Measurements from ENCODE around the gene PLOD1.
"Not testable (repeated sequence)": the region's sequence is repeated elsewhere in the genome, so short reads cannot be mapped to it uniquely, and the experiment has no call there.

PLOD1 gene

DNA sequence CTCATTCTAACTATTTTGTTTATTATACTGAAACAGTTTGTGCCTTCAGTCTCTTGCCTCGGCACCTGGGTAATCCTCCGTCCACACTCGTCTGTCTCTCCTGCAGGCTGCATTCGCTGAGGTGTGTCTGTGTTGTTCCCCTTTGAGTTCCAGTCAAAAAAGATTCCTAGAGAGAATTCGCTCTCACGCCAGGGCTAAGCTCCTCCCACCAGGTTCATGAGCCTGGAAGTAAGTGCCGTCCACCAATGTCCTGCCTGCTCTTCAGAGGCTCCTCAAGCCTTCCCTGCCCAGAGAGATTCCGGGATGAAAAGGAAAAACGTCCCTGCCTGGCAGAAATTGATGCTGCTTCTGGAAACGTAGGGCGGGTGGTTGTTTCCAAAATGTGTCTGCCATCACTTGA, 21.2 kb upstream of the PLOD1 start:
- DNase-seq: no peak

DNA sequence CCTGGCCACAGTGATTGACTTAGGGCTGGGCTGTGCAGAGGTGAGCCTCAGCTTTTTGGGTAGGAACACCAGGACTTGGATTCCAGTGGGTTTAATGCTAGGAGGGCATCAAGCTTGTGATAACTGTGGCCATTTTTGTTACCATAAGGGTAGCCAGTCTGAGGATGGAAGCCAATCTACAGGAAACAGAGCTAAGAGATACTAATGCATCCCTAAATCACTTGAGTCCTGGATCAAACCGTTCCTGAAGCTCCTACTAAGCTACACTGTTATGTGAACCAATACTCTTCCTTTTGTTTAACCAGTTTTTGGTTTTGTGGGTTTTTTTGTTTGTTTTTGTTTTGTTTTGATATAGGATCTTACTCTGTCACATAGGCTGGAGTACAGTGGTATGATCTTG, 20.5 kb upstream of the PLOD1 start:
- no peak for DNase-seq

DNA sequence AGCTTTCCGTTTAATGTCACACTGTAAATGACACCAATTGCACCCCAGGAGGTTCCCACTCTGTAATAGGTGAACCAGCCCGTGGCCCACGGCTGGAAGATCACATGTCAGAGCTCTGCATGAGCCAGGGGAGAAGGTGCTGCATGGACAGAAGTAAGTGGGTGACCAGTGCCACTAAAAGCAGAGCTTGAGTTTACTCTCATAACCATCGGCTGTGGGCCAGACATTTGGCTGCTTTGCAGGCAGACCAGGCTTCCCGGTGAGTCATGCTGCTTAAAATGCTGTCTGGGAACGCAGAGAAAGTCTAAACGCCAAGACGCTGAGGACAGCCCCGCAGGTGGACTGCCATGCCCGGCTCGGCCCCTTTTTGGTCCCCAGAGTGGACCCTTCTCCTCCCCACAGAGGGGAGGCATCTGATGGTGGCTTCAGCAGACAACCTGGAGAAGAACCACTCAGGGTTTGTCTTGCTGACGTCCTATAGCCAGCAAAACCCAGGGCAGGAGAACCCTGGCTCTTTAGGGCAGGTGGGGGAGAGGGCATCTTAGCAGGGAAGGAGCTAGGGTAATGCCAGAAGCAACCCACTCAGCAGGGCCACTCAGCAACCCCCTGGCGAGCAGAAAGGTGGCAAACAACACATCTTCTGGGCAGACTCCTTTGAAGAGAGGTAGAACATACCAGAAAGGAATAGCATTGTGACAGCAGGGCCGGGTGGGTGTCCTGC, 15.6 kb upstream of the PLOD1 start:
- no peak for DNase-seq

DNA sequence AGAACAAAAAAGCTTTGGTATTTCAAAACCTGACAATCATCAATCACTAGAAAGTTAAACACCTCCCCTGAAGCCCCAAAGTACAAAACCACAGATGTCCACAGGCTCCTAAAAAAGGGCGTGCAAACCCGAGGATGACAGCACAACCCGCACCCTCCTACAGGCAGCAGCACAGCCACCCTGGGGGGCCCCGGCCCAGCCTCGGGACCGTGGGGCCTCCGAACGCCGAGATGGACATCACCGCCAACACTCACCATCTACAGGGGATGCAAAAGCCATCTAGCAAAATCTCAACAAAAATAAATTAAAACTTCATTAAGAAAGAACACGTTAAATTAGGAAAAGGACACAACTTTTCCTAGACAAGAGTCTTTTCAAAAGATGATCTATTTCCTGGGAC, 14.9 kb upstream of the PLOD1 start:
- DNase-seq: no peak

DNA sequence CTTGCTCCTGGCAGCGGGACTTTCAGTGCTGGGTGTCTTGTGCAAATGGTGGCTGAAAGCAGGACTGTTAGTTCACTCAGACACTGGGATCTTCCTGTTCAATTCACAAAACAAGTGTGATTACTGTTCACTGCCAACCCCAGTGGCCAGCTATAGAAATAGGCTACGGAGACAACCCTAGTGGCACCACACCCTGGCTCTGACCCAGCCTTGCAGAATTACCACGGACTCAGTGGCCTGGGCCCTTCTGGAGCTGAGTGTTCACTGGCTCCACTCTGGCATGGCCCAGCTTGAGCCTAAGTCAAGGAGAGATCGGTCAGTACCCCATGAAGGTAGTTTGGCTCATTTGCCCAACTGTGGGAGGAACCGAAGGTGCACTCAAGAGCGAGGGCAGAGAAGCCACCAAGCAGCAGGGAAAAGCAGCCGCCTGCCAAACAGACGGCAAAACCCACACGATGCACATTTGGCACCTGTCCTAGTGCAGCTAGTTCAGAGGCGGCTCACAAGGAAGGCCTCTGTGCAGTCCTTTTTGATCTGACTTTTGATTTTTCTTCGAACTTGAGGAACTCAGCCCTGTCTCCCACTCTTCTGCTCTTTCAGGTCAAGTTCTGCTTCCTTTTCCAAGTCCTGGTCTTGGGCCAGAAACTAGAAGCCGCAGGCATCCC, 14.1 kb upstream of the PLOD1 start:
- no peak for DNase-seq

DNA sequence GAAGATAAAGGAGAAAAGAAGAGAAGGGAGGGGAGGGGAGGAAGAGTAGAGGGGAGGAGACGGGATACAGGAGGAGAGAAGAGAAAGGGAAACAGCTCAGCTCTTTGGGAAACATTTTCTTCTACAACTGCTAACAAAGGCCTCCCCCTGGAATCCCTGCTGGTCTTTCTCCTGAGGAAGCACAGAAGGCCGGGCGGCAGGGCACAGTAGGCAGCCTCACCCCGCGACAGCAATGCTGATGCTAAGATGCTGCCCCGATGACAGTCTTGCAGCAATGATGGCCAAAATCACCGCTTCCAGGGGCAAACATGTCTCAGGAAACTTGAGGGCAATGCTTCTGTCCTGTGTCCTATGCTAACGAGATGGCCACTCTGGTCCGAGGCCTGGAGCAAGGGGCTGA, 13.5 kb upstream of the PLOD1 start:
- DNase-seq: no peak

DNA sequence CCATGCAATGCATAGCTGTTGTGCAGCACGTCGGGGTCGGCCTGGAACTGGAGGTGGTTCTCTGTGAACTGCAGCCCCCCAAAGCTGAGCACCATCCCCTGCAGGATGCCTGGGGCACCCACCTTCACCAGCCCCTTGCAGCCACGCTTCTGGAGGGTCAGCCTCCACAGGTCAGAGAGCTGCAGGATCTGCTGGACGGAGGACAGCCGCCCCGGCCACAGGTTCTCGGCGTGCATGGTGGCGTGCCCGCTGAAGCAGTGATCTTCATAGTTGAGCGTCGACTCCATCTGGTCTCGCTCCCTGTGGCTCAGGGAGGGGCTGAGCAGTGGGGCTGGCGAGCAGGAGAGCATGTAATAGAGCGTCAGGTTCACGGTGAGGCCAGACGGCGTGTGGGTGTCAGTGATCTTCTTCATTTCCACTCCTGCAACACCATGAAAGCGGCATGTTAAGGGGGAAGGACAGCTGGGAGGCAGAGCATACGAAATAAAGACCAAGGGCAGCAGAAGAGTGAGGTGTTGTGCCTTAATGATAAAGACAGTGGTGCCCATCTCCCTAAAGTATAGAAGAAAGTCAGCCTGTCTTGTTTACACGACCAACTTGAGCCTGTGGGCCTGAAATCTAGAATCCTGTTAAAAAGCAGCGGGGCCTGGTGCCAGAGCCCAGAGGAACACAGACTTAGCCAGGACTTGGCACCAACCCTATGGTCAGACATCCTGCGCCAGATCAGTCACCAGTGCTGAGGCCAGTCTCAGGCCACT, 11.3 kb upstream of the PLOD1 start:
- no peak for DNase-seq

DNA sequence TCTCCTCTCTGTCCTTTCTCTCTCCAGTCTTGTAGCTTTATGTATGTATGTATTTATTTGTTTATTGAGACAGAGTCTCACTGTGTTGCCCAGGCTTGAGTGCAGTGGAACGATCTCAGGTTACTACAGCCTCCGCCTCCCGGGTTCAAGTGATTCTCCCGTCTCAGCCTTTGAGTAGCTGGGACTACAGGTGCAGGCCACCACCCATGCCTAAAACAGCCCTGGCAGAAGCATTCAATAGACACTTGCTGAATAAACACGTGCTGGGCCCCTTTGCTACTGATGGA, 10.7 kb upstream of the PLOD1 start:
- DNase-seq: no peak

DNA sequence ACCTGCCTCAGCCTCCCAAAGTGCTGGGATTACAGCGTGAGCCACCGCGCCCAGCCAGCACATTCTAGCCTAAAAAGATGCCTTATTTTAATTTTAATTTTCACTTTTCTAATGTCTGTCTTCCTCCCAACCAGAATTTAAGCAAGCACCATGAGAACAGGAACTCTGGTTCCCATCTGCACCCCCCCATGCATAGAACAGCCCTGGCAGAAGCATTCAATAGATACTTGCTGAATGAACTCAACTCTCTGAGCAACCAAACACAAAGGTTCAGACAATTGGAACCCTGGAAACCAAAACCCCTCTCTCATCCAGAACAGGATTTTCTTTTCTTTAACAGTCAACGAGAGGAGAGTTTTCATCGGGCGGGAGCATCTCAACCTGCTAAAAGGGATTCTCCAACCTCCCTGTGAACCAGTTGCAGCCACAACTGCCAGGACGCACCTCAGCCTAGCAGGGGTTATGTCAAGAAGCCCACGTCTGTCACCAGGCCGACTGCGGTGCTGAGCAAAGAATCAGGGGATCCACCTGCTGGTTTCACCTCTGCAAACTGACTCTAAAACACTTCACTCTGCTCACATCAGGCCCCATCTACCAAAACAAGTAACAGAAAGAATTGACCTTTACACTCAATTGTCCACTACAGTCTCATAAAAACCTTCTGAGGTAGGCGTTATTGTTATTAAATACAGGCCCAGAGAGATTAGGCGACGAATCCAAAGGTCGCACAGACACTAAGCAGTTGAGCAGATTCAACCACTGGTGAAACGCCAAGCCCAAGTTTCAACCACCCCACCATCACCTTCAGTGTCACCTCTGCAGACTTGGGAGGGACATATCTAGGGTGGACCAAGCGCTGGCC, 10.0 kb upstream of the PLOD1 start:
- no peak for DNase-seq

DNA sequence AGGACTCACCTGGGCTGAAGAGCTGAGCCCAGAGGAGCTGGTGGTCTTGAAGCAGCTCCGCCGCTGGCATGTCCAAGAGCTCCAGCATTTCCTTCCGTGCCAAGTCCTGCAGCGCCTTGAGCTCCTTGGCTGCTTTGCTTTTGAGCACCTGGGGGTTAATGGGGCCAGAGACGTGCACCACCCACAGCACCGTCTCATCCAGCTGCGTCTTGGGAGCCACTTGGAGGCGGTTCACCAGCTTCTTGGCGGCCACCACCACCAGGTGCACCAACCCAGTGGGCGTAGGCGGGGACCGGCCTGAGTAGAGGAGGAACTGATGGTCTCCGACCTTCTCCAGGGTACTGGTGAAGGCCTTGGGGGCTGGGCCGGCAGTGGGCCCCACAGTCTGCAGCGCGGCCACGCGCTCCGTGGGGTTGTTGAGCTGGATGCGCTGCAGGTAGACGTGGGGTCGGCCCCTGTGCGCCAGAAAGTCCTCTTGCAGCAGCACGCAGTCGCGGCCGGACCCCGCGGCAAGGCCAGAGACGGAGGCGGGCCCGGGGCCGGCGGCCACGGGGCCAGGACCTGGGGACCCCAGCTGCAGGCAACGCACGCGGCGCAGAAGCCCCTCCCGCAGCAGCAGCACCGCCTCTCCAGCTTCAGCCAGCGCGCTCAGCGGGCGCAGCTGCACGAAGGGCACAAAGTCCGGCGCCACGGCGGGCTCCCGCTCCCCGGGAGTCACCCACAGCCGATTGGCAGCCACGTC, 9.2 kb upstream of the PLOD1 start:
- DNase-seq: not testable (repeated sequence)

DNA sequence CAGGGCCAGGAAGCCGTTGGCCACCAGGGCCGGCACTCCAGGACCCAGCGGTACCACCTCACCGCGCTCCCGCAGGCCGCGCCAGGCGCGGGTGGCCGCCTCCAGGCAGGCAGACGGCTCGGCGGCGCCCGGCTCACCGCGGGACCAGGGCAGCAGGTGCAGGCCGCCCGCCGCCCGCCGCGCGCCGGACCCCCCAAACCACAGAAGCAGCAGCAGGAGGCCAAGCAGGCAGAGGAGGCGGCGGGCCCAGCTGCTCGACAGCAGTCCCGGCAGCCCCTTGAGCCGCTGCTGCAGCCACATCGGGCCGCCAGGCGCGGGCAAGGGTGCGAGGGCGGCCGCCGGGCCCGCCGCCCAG, 8.6 kb upstream of the PLOD1 start:
- DNase-seq: no peak

DNA sequence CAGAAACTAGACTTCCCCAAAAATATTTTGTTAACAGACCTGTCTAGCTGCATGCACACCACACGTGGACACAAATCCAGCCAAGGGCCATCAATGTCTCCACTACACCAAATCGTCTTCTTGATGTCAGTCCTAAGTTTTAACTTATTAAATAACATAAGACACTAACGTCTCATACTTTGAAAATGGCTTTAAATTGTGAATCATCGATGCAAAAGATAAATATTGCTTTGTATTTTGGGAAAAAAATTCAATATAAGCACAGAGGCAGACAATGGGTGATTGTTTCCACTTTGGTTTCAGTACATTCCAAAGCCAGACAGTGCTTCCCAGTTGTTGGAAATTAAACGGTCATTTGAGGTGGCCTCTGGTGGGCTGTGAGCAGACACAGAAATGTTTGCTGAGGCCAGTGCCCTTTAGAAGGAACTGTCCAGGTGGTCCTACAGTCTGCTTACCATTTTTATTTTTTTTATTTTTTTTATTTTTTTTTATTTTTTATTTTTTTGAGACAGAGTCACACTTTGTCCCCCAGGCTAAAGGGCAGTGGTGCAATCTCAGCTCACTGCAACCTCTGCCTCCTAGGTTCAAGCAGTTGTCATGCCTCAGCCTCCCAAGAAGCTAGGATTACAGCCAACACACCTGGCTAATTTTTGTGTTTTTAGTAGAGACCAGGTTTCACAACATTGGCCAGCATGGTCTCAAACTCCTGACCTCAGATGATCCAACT, 6.5 kb upstream of the PLOD1 start:
- no peak for DNase-seq

DNA sequence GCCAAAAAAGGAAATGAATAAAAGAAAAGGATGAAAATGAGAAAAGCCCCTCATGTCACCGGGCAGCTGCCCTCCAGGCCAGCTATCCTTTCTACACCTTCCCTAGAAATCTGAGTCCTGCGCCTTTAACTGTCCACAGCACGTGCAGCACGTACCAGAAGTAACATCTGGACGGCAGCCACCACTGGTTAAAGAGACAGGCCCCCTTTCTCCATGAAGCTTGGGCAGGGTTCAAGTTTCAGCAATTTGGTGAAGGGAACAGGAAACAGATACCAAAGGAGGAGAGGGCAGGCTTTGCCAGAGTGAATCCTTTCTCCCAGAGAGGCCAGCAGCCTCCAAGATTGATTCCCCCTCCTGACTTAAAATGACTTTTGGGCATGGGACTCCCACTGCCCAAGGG, 4.7 kb upstream of the PLOD1 start:
- no peak for DNase-seq

DNA sequence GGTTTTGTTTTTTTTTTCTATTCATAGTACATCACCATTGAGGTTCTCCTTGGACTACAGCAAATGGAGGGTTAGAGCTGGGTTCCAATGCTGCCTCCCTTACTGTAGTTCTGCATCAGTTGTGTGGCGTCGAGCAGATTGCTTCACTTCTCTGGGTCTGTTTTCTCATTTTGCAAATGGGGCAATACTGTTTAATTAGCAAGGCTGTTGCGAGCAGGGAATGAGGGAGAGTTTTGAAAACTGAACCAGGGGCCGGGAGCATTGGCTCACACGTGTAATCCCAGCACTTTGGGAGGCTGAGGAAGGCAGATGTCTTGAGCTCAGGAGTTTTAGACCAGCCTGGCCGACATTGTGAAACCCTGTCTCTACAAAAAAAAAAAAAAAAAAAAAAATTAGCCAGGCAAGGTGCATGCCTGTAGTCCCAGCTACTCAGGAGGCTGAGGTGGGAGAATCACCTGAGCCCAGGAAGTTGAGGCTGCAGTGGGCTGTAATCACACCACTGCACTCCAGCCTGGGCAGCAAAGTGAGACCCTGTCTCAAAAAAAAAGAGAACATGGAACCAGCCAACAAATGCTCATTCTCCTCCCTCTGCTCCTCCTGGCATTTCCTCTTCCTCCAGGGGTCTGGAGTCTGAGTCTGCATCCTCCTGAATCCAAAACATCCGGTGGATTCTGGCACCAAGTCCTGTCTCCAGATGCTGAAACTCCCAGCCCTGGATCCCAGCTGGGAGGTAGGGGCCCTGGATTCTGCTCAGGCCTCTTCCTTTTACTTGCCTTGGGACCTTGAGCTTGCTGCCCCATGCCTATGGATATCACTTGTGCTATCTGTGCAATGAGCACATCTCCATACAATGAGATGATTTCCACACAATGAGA, 3.7 kb upstream of the PLOD1 start:
- DNase-seq: no peak

DNA sequence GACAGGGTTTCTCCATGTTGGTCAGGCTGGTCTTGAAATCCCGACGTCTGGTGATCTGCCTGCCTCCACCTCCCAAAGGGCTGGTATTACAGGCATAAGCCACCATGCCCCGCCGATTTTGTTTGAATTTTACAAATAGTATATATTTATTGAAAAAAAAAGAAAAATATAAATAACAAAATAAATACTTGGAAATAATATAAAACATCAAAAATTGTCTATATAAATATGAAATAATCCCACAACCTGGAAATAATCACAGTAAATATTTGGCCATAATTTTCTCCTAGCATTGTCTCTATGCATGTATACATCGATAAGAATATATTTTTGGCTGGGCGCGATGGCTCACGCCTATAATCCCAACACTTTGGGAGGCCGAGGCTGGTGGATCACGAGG, 2.7 kb upstream of the PLOD1 start:
- no peak for DNase-seq

DNA sequence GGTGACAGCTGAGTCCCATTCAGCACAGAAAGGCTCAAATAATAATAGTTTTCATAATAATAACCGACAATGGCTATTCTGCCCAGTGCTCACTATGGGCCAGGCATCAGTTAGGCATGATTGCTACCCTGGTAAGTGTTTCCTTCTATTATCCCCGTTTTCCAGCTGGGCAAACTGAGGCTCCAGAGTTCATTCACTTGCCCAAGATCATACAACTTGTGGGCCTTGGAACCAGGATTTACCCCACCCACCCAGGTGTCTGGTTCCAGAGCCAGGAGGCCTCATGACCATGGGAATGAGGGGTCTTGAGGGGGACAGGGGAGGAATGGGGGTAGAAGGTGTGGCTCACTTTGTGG, 518 bp downstream of the PLOD1 start:
- no peak for DNase-seq

DNA sequence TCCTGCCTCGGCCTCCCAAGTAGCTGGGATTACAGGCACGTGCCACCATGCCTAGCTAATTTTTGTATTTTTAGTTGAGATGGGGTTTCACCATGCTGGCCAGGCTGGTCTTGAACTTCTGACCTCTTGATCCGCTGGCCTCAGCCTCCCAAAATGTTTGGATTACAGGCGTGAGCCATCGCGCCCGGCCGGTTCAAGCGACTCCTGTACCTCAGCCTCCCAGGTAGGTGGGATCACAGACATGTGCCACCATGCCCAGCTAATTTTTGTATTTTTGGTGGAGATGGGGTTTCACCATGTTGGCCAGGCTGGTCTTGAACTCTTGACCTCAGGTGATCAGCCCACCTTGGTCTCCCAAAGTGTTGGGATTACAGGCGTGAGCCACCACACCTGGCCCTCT, 1.2 kb downstream of the PLOD1 start:
- not testable (repeated sequence) for DNase-seq

DNA sequence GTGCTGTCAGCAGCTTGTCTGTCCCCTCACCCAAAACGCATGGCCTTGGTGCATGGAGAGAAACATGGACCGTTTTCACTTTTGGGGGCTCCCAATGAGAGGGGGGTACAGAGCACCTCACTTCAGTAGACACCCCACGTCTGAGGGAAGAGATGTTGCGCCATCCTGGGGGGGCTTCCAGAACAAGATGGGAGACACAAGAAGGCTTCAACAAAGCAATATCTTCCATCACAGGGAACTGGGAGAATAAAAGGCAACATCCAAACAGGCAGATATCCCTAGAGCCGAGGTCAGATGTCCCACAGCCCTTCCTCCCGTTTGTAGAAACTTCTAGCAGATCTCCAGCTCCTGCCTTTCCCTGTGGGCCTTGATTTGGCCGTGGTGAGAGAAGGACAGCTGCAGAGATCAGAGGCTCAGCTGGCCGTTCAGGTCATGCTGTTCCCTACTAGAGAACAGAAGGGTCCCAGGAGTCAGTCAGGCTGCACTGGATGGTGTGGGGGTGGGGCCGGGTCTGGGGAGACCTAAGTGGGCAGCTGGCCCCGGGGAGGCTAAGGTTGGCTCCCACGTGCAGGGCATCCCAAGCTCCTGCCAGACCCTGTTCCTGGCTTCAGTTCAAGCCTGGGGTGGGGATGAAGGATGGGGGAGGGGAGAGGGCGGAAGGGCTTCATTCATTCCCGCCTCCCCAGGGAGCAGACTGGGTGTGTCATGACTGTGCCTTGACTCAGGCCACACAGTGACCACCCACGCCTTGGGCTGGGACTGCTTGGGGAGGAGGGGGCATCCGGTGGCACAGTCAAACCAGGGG, 4.4 kb downstream of the PLOD1 start:
- no peak for DNase-seq

DNA sequence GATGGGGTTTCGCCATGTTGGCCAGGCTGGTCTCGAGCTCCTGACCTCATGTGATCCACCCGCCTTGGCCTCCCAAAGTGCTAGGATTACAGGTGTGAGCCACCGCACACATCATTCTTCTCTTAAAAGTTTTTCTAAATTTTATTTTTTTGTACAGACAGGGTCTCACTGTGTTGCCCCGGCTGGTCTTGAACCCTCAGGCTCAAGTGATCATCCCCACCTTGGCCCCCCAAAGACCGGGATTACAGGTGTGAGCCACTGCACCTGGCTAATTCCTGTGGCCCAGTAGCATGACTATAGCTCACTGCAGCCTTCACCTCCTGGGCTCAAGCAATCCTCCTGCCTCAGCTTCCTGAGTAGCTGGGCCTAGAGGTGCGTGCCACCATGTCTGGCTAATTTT, 5.3 kb downstream of the PLOD1 start:
- not testable (repeated sequence) for DNase-seq

DNA sequence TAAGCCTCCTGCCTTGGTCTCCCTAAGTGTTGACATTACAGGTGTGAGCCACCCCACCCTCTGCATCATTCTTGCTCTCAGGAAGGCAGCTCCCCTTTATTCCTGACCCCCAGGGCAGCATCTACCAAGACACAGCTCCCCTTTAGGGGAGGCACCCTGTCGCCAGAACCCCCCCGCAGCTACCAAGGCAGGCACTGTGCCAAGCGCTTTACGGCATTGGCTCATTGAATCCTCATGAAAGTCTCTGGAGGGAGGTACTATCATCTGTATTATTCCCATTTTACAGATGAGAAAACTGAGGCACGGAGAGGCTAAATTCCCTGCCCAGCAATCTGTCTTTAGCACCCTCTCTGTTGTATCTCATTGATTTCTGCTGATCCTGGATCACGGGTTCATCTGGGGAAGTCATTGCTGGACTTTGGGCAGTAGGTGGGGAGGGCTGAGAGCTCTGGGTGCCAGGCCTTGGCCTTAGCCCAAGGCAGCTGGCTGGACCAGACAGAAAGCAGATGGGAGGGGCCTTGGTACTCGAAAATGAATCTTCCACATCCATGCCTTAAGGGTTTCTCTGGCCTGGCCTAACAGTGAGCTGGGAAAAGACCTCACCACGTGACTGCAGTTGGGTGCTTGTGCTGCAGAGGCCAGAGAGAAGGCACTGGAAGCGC, 5.9 kb downstream of the PLOD1 start:
- DNase-seq: no peak
